ENCODE measurements around the gene HPSE.

DNA sequence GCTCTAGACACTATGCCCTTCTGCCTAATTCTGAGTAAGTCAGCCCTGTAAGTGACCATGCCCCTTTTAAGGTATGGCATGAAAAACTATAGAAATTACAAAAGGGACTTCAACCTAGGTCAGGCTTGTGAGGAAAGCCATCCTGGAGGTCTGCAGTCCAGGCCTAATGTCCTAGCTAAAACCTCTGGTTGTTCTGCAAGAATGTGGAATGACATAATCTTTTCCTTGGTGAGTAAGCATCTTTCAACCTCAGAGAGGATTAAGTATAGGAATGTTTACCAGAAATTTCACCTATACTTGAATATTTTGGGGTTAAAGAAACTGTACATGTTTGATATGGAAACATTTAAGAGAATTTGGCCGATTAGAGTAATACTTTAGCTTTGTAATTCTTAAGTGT lies 23.8 kb upstream of the HPSE start:
- TF ChIP-seq CTCF (conservative IDR thresholded peaks at IDR 0.05): no peak
- TF ChIP-seq ZFX (IDR thresholded peaks at IDR 0.05): no peak
